ENCODE results near the gene MAP3K19.

DNA sequence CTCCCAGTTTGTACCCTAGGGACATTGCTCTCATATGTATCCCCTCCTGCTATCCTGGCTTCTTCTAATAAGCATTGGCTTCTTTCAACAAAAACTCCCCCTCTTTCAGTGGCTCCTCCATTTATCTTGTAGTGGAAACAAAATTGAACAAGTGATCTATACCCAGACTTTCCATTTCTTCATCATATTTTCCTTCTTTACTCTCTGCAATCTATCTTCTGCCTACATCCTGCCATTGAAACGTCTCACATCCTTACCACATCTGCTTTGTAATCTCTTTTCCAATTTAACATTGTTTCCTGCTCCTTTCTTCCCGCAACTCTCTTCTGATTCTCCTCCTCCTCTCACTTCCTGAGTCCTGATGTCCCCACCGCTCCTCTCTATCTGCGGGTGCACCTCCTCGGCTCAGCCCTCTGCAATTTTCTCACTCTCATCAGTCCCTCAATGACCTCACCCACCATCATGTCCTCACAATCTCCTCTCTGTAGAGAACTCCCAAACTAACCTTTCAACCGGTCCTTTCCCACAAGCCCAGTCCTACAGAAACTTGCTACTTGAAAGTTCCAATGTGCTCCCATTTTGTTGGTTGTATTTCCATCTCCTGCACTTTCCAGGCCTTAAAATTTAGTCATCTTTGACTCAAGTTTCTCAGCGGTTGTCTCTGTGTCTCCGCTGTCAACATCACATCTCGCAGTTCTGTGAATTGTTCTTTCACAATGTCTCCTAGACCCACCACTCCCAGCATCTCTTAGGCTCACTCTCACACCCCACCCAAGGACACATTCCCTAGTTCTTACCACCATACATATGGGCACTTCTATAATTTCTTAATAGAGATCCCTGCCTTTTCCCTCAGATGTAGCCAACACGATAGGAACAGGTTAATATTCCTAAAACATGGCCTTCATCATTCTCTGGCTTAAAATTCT lies 24.0 kb downstream of the MAP3K19 start:
- TF ChIP-seq EP300 (IDR thresholded peaks at IDR 0.05; ENCODE audit: low read depth): no peak
- TF ChIP-seq, protein P1, sequence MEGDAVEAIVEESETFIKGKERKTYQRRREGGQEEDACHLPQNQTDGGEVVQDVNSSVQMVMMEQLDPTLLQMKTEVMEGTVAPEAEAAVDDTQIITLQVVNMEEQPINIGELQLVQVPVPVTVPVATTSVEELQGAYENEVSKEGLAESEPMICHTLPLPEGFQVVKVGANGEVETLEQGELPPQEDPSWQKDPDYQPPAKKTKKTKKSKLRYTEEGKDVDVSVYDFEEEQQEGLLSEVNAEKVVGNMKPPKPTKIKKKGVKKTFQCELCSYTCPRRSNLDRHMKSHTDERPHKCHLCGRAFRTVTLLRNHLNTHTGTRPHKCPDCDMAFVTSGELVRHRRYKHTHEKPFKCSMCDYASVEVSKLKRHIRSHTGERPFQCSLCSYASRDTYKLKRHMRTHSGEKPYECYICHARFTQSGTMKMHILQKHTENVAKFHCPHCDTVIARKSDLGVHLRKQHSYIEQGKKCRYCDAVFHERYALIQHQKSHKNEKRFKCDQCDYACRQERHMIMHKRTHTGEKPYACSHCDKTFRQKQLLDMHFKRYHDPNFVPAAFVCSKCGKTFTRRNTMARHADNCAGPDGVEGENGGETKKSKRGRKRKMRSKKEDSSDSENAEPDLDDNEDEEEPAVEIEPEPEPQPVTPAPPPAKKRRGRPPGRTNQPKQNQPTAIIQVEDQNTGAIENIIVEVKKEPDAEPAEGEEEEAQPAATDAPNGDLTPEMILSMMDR (IDR thresholded peaks at IDR 0.05): no peak

Measured in transverse colon (tissue), 3 donors.